Measurements from ENCODE around the gene MIX23.

GRCh38 chr3:122318620-122319019 is 64.4 kb downstream of the MIX23 start:
- TF ChIP-seq CTCF (IDR thresholded peaks at IDR 0.05) (no peak), POLR2A (IDR thresholded peaks at IDR 0.05) (no peak), POLR2AphosphoS5 (IDR thresholded peaks at IDR 0.05) (no peak)
